ENCODE data around the gene PECR. TPM values are rescaled to one million over a fixed set of nuclear protein-coding genes. Genes with fewer than 3 reads are reported as not detected.

PECR gene
- 4.8 and 7.0 TPM in 2 replicates for total RNA-seq (ENCODE audit: low replicate concordance)

DNA sequence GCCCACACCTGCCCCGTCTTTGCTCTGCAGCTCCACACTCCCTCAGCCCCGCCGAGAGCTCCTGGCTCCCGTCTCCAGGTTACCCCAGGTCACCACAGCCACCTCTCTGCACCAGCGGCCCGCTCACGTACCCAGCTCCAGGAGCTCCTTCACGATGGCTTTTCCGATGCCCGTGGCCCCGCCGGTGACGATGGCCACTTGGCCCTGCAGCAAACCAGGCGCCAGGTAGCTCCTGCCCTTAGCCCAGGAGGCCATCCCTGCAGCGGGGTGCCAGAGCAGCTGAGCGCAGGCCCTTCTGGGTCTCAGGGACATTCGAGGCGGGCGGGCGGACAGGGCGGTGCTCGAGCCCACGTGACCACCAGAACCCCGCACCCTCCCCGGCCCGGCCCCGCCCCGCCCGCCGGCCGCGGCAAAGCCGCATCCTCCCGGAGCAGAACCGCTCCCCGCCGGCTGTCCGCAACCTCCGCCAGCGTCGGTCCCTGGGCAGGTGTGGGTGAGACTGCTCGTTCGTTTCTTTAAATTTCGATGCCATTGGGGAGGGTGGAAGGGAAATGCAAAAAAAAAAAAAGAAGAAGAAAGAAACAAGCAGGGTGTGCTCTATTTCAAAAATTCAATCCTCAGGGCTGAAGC lies at the start of gene PECR, which contains the start of gene TMEM169:
Gene PECR, minus strand, starts transcription at position 323 of the 630 bp plus-strand sequence. Its CDS starts 68 bp downstream, at position 255.
Gene TMEM169, plus strand, starts transcription at position 433 of the 630 bp plus-strand sequence. CDS start 14,045 bp downstream, outside the sequence.
- H3K4me3 ChIP-seq (ENCODE audit: low read depth, low read length): peak within 1 kb of the TSS; percentile 88
- TF ChIP-seq, protein P1, sequence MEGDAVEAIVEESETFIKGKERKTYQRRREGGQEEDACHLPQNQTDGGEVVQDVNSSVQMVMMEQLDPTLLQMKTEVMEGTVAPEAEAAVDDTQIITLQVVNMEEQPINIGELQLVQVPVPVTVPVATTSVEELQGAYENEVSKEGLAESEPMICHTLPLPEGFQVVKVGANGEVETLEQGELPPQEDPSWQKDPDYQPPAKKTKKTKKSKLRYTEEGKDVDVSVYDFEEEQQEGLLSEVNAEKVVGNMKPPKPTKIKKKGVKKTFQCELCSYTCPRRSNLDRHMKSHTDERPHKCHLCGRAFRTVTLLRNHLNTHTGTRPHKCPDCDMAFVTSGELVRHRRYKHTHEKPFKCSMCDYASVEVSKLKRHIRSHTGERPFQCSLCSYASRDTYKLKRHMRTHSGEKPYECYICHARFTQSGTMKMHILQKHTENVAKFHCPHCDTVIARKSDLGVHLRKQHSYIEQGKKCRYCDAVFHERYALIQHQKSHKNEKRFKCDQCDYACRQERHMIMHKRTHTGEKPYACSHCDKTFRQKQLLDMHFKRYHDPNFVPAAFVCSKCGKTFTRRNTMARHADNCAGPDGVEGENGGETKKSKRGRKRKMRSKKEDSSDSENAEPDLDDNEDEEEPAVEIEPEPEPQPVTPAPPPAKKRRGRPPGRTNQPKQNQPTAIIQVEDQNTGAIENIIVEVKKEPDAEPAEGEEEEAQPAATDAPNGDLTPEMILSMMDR (IDR thresholded peaks at IDR 0.05; ENCODE audit: insufficient read depth, low read length): no peak
- peak; percentile 46 for DNase-seq (ENCODE audit: low read depth)

DNA sequence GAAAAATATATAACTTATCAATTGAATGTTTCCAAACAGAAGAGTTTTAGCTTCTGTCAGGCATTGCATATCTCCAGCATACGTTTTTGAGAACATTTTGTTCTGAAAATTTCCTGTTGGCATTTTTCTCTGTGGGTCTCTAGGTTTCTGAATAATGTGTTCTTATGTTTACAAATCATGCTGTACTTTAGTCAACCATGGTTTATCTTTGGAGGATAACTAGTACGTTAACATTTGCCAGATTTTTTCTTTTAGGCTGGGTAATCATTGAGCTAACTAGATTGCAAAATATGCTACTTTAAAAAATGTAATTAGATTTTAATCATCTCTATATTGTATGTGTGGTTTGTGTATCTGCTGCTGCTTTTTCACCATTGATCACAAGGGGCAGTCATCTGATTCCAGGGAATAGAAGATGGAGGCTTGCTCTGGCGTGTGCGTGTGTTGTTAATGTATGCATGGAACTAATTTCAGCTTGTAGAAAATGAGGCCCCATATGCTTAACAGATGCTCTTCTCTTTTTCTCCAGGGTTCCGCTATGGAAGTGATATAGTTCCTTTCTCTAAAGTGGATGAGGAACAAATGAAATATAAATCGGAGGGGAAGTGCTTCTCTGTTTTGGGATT lies 48.9 kb upstream of the PECR start:
- TF ChIP-seq, protein P1 (IDR thresholded peaks at IDR 0.05; ENCODE audit: insufficient read depth, low read length): no peak
- H3K4me3 ChIP-seq (ENCODE audit: low read depth, low read length): no peak overlapping the region
- DNase-seq (ENCODE audit: low read depth): no peak

DNA sequence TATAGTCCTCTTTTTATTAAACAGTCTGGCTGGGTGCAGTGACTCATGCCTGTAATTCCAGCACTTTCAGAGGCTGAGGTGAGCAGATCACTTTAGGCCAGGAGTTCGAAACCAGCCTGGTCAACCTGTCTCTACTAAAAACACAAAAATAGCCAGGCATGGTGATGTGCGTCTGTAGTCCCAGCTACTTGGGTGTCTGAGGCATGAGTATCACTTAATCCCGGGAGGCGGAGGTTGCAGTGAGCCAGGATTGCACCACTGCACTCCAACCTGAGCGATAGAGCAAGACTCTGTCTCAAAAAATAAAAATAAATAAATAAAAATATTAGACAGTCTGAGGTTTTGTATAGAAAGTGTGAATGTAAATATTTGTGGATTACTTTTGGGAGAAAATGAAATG lies 45.3 kb upstream of the PECR start:
- DNase-seq (ENCODE audit: low read depth): no peak
- TF ChIP-seq, protein P1 (IDR thresholded peaks at IDR 0.05; ENCODE audit: insufficient read depth, low read length): no peak
- H3K4me3 ChIP-seq (ENCODE audit: low read depth, low read length): no peak overlapping the region

DNA sequence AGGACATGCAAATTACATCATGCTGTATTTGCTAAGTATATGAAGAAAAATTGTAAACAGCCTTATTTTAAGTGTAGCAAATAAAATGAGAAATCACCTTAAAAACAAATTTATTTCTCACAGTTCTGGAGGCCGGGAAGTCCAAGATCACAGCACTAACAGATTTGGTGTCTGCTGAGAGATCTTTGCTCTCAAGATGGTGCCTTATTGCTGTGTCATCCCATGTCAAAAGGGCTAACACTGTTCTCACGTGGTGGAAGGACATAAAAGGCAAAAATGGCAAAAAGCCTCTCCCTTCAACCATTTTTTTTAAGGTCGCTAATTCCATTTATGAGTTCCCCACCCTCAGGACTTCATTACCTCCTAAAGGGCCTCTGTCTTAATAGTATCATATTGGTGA lies 39.6 kb upstream of the PECR start:
- no peak for DNase-seq (ENCODE audit: low read depth)
- TF ChIP-seq, protein P1 (IDR thresholded peaks at IDR 0.05; ENCODE audit: insufficient read depth, low read length): no peak
- no peak overlapping the region for H3K4me3 ChIP-seq (ENCODE audit: low read depth, low read length)

DNA sequence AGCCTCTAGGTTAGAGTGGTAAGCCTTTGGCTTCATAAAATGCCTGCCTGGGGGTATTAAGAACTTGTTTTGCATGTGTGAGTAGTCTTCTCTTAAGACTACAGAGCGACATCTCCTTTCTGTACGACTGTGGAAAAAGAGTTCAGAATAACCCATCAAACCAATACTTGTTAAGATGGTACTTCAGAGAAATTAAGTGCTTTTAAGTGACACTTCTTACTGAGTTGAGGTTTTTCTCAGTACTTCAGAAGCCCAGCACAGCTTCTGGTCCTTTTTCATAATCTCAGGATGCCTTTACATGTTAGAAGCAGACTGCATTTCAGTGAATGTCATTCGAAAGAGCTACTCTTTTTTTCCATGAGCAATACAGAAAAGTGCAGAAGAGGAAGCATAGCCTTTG lies 38.4 kb upstream of the PECR start:
- TF ChIP-seq, protein P1 (IDR thresholded peaks at IDR 0.05; ENCODE audit: insufficient read depth, low read length): no peak

DNA sequence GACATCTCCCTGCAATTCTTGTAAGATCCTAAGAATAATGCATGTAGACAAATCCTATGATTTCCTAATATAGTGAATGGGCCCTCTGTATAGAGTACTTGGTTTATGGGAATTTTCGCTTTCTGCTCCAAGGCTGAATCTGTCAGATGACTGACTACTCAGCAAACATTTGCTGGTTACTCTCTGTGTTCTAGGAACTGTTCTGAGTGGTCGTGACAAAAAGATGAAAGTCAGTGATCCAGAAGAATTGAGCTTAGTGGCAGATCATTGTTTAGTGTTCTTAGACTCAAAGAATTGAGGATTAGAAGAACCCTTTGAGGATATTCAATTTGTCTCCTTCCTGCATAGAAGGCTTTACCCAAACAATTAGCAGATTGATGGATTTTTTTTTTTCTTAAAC lies 37.5 kb upstream of the PECR start:
- no peak for DNase-seq (ENCODE audit: low read depth)
- TF ChIP-seq, protein P1 (IDR thresholded peaks at IDR 0.05; ENCODE audit: insufficient read depth, low read length): no peak

More for the DNA sequence above, 38.4 kb upstream of the PECR start:
- no peak overlapping the region for H3K4me3 ChIP-seq (ENCODE audit: low read depth, low read length)
- DNase-seq (ENCODE audit: low read depth): no peak

More for the DNA sequence above, 37.5 kb upstream of the PECR start:
- no peak overlapping the region for H3K4me3 ChIP-seq (ENCODE audit: low read depth, low read length)

Measured in fibroblast of the aortic adventitia (primary cell).